Calu3 (cell line): ENCODE results near the gene TULP3. TPM values are rescaled to one million over a fixed set of nuclear protein-coding genes. Genes with fewer than 3 reads are reported as not detected.

Source experiments
- BruUV-seq: library from RNA; stranded (reverse); fragments of 400-500 nt; replicated peaks from 2 replicates; lab custom pipeline; 2021; lab: Mats Ljungman, UMichigan
- CTCF ChIA-PET: fragments of 300-600 bp; sonication (Branson Sonifier 250); formaldehyde crosslinking; loops from one replicate; lab custom pipeline; 2022; ENCODE audit warnings: antibody characterized with exemption; lab: Charles Lee
- DNase-seq: peaks from one replicate; pipeline ENCODE4 v3.0.0; 2022
- H3K27ac Mint-ChIP-seq: one replicate; pipeline ENCODE4 v1.8.0; 2022; ENCODE audit warnings: mixed read lengths; ENCODE audit not compliant: unreplicated experiment
- H3K27me3 Mint-ChIP-seq: one replicate; pipeline ENCODE4 v1.8.0; 2022; ENCODE audit warnings: mixed read lengths; ENCODE audit not compliant: unreplicated experiment
- H3K36me3 Mint-ChIP-seq: one replicate; pipeline ENCODE4 v1.8.0; 2022; ENCODE audit warnings: mild to moderate bottlenecking, moderate library complexity, mixed read lengths; ENCODE audit not compliant: insufficient read depth, unreplicated experiment
- H3K4me1 Mint-ChIP-seq: one replicate; pipeline ENCODE4 v1.8.0; 2022; ENCODE audit warnings: mild to moderate bottlenecking, low read depth, mixed read lengths; ENCODE audit not compliant: unreplicated experiment
- H3K4me3 Mint-ChIP-seq: one replicate; pipeline ENCODE4 v1.8.0; 2022; ENCODE audit warnings: mild to moderate bottlenecking, low read depth, moderate library complexity, mixed read lengths; ENCODE audit not compliant: unreplicated experiment
- H3K9me3 Mint-ChIP-seq: one replicate; pipeline ENCODE4 v1.8.0; 2022; ENCODE audit warnings: low read depth, mixed read lengths; ENCODE audit not compliant: unreplicated experiment
- intact Hi-C: fragments of 100-400 bp; cut with micrococcal nuclease; formaldehyde crosslinking; loops from one replicate; pipeline ENCODE4 v1.10.0; 2022; ENCODE audit not compliant: unreplicated experiment
- total RNA-seq: library from RNA; stranded (reverse); gene quantifications from 2 replicates; pipeline ENCODE4 v1.2.3, GENCODE V29; 2022
- TF ChIP-seq, protein P1 (sequence below): fragments of 200-600 bp; IDR thresholded peaks from one replicate; pipeline ENCODE4 v1.8.0; 2022; ENCODE audit warnings: antibody characterized with exemption; ENCODE audit not compliant: unreplicated experiment

The TULP3 gene
- total RNA-seq, 1 experiment from 2014 or later: 21.6 TPM

DNA sequence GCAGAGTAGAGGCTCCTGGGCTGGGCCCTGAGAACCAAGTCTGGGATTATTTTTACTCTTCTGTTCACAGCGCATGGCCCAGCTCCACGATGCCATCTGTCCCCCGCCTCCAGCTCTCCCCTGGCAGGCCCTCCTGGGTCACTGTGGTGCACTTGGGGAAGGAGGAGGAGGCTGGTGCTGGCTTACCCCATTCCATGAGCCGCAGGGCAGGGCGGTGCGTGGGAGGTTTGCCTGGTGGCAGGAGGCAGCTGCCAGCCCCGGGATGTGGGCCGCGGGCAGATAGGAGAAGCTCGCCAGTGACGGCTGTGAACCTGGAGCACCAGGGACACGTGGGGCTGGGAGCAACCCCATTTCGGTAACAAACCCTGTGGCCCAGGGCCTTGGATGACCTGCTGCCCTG, 91.7 kb downstream of the TULP3 start:
- H3K27me3 Mint-ChIP-seq: no peaks in the 10 kb centered on the region
- H3K9me3 Mint-ChIP-seq: no peaks in the 10 kb centered on the region
- TF ChIP-seq, protein P1, sequence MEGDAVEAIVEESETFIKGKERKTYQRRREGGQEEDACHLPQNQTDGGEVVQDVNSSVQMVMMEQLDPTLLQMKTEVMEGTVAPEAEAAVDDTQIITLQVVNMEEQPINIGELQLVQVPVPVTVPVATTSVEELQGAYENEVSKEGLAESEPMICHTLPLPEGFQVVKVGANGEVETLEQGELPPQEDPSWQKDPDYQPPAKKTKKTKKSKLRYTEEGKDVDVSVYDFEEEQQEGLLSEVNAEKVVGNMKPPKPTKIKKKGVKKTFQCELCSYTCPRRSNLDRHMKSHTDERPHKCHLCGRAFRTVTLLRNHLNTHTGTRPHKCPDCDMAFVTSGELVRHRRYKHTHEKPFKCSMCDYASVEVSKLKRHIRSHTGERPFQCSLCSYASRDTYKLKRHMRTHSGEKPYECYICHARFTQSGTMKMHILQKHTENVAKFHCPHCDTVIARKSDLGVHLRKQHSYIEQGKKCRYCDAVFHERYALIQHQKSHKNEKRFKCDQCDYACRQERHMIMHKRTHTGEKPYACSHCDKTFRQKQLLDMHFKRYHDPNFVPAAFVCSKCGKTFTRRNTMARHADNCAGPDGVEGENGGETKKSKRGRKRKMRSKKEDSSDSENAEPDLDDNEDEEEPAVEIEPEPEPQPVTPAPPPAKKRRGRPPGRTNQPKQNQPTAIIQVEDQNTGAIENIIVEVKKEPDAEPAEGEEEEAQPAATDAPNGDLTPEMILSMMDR: no peak
- intact Hi-C loops: no loop called here
- BruUV-seq: no TSS peak
- CTCF ChIA-PET: no interaction called here
- no peak overlapping the region for H3K4me3 Mint-ChIP-seq
- H3K27ac Mint-ChIP-seq: no peak overlapping the region
- DNase-seq: no peak
- H3K36me3 Mint-ChIP-seq: peaks cover 2% of the 10 kb centered on the region
- H3K4me1 Mint-ChIP-seq: no peaks in the 10 kb centered on the region

DNA sequence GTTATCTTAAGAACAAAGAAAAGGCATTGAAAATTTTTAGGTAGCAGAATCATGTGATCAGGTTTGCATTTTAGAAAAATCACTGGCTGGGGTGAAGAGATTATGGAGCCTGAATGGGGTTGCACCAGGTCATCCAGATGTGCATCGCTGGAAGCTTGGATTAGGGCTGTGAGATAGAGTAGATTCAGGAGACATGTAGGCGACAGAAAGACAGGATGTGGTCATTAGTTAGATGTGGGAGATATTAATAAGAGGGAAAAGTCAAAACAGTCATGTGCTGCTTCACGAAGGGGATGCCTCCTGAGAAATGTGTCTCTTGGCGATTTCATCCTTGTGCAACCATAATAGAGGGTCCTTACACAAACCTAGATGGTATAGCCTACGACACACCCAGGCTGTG, 93.6 kb downstream of the TULP3 start:
- no peaks in the 10 kb centered on the region for H3K27me3 Mint-ChIP-seq
- CTCF ChIA-PET: no interaction called here
- TF ChIP-seq, protein P1: no peak
- no peaks in the 10 kb centered on the region for H3K36me3 Mint-ChIP-seq
- H3K4me3 Mint-ChIP-seq: no peak overlapping the region
- no peaks in the 10 kb centered on the region for H3K9me3 Mint-ChIP-seq
- no peak overlapping the region for H3K27ac Mint-ChIP-seq
- no TSS peak for BruUV-seq
- intact Hi-C loops: no loop called here
- H3K4me1 Mint-ChIP-seq: no peaks in the 10 kb centered on the region
- no peak for DNase-seq

DNA sequence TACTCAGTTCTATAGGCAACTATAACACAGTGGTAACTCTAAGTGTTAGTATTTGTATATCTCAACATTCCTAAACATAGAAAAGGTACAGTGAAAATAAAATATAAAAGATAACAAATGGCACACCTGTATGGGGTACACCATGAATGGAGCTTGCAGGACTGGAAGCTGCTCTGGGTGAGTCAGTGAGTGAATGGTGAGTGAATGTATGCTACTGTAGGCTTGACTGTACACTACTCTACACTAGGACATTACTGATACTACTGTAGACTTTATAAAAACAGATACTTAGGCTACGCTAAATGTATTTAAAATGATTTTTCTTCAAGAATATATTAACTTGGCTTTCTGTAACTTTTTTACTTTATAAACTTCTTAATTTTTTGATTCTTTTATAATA, 94.0 kb downstream of the TULP3 start:
- Mint-ChIP-seq H3K36me3 (no peaks in the 10 kb centered on the region), H3K9me3 (no peaks in the 10 kb centered on the region), H3K4me3 (no peak overlapping the region), H3K27ac (no peak overlapping the region), H3K27me3 (no peaks in the 10 kb centered on the region), H3K4me1 (no peaks in the 10 kb centered on the region)
- no TSS peak for BruUV-seq
- DNase-seq: no peak
- TF ChIP-seq, protein P1: no peak
- intact Hi-C loops: no loop called here
- CTCF ChIA-PET: interaction anchor here (0.6 kb wide), 2 partner anchors 28 to 57 kb away, joined by 3 to 4 read pairs; no protein-coding TSS in a partner anchor

DNA sequence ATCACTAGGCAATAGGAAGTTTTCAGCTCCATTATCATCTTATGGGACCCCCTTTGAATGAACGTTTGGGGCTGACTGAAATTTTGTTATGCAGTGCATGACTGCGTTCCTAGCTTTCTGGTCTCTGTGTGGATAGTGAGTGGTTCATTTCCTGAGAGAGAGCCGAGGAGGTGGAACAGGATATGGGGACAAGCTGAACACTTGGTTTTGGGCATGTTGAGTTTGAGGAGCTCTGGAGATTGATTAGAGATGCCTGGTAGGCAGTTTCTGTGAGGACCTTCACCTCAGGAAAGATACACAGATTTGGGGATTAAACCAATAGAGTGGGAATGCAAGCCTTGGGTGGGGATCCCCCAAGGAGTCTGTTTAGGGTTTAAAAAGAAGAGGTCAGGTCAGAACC, 96.2 kb downstream of the TULP3 start:
- H3K27me3 Mint-ChIP-seq: no peaks in the 10 kb centered on the region
- no peak overlapping the region for H3K27ac Mint-ChIP-seq
- intact Hi-C loops: no loop called here
- no peak for DNase-seq
- BruUV-seq: no TSS peak
- no peaks in the 10 kb centered on the region for H3K36me3 Mint-ChIP-seq
- TF ChIP-seq, protein P1: no peak
- no peaks in the 10 kb centered on the region for H3K9me3 Mint-ChIP-seq
- no peak overlapping the region for H3K4me3 Mint-ChIP-seq
- no peaks in the 10 kb centered on the region for H3K4me1 Mint-ChIP-seq
- CTCF ChIA-PET: no interaction called here
